GM18951 (cell line): Measurements from ENCODE around the gene NTNG1.

Experiments used
- POLR2A ChIP-seq: IDR thresholded peaks from 4 replicates; pipeline ENCODE4 v1.6.1; 2011; ENCODE audit warnings: mild to moderate bottlenecking; ENCODE audit not compliant: insufficient read length, insufficient read depth; ENCODE audit errors: extremely low read depth
- in situ Hi-C: fragments of 300-500 bp; cut with MboI; formaldehyde crosslinking; loops from one replicate; pipeline ENCODE4 v1.12.0; 2022; ENCODE audit warnings: low sequenced_read_pairs, mixed read lengths, inconsistent platforms; ENCODE audit not compliant: unreplicated experiment

Gene NTNG1

DNA sequence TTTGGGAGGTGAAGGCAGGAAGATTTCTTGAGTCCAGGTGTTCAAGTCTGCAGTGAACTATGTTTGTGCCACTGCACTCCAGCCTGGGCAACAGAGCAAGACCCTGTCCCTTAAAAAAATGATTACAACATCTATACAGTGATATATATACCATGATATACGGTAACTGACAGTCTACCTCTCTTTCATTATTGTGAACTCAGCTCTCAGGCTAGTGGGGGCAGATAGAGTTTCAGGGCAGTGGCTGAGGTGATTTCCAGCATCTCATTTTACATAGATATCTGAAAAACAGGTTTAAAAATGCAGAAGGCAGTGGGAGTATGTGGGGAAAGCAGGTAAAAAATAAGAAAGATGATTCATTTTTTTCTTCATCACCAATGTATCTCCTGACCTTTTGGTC, 8.1 kb upstream of the NTNG1 start:
- in situ Hi-C loops: no loop called here

GRCh38 chr1:107135463-107135862, 5.4 kb upstream of the NTNG1 start:
- in situ Hi-C loops: no loop called here

More for the DNA sequence above, 8.1 kb upstream of the NTNG1 start:
- no peak for TF ChIP-seq POLR2A

GRCh38 chr1:107138166-107138565, 2.7 kb upstream of the NTNG1 start:
- in situ Hi-C loops: no loop called here
- no peak for TF ChIP-seq POLR2A

More at GRCh38 chr1:107135463-107135862, 5.4 kb upstream of the NTNG1 start:
- TF ChIP-seq POLR2A: no peak

- no peak for TF ChIP-seq POLR2A
- in situ Hi-C loops: no loop called here
Observed at GRCh38 chr1:107138767-107139445, 1.9 kb upstream of the NTNG1 start.

DNA sequence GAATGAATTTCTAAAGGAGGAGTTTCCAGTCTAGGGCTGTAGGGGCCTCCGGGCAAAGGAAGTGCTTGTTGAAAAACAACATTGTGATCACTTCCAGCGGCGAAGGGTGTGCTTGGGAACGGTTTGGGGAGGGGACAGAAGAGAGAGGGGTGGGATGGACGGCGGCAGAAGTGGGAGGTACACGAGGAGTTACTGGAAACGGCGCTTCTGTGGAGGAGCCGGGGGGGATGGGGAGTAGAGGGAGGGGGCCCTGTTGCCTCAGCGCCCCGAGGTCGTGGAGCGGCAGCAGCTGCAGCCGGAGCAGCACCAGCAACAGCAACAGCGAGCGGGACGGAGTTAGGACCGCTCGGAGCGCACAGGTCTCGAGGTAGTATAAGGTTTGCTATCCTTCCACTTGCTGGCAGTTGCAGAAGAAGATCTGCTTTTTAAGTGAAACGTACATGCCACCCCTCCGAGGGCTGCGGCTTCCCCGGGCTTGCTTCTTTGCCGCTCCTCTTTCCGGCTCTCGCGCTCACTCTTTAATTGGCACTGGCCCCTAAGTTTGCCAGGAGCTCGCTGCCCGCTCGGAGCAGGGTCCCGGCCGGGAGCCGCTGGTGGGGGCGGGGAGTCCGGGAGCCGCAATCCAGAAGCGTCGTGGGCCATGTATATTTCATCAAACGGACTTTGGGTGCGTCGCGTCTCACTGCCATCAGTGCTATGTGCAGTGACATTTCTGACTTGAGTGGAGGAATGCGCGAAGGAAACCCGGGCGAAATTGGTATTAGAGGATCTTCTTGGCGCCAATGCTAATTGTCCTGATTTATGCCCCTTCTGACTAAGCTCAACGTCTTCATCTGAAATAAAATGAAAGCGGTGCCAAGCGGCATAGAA, 771 bp upstream of the NTNG1 start:
- in situ Hi-C loops: no loop called here
- TF ChIP-seq POLR2A: no peak

DNA sequence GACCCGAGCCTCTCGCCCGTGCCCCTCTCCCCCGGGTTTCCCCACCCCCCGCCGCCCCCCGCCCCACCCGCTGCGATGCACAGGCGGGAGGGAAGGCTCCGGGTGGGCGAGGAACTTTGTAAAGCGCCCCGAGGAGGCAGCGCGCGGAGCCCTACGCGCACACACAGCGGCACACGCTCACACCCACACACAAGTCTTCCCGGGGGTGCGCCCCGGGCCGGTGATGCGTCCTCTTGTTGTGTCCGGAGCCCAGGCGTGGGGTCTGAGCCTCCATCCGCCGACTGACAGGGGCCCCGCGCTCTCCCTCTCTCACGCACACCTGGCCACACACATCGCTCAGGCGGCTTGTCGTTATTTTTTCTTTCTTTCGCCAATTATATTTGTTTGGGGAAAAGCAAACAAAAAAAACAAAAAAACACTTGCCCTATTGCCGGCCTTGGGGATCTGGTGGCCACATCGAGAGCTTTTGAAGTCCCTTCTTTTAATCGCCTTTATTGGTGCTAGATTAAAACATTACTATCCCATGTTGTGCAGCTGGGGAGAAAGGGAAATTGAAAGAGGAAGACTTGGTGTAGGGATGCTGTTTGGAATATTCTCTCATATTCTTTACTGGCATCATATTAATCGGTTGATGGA, 770 bp downstream of the NTNG1 start:
- in situ Hi-C loops: no loop called here
- TF ChIP-seq POLR2A: no peak

GRCh38 chr1:107142140-107142542, 1.3 kb downstream of the NTNG1 start:
- TF ChIP-seq POLR2A: no peak

GRCh38 chr1:107142666-107143065, 1.8 kb downstream of the NTNG1 start:
- in situ Hi-C loops: no loop called here
- no peak for TF ChIP-seq POLR2A

More at GRCh38 chr1:107142140-107142542, 1.3 kb downstream of the NTNG1 start:
- in situ Hi-C loops: no loop called here

DNA sequence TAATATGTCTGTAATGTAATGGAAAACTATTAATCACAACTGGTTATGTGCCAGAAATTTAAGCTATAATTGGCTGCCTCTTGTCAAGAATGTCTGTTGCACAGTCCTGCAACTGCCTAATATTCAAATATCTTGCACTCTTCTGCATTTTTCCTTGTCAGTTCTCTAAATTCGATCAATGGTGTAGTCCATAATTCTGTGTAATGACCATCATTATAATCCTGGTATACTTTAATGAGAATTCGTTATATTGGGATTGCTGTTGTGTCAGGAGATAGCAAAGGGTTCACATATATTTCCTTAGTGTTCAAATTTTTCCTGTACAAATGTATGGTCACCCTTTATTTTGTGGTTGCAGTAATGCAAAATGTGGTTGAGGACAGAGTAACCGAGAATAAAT, 4.8 kb downstream of the NTNG1 start:
- no peak for TF ChIP-seq POLR2A
- in situ Hi-C loops: no loop called here

- no peak for TF ChIP-seq POLR2A
- in situ Hi-C loops: no loop called here
Observed at GRCh38 chr1:107147843-107148242, 7.0 kb downstream of the NTNG1 start.

DNA sequence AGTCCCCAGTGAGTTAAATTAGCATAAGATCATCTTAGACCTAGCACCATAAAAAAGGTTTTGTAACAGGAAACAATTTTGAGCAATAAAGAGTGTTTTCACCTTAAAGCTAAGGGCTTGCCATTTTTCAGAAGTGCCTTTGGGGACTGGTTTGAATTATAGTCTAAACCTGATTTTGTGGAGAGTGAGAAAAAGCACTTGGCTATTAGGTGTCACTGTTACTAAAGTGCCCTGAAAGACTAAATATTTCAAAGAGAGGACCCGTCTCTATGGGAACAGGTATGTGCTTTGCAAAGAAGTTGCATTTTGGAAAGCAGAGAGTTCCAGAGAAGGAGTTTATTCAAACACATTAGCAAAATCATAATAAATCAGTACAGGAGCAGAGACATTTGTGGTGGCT, 9.1 kb downstream of the NTNG1 start:
- in situ Hi-C loops: no loop called here
- no peak for TF ChIP-seq POLR2A

DNA sequence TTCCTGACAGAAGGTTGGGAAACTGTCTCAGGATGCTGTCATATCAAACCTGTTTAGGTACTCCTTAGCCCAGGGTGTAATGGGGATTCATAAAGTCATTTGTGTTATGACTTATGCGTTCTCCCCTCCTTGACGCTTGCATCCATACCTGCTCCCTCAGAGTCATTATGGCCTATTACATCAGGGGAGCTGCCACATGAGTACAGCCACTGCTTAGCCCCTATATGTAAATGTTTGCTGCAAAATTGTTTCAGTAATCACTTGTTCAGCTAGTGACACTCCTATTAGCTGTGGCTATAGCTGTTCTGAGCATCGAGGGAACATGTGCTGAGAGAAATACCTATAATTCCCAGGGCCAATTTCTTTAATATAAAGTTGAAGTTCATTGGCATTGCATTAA, 10.5 kb downstream of the NTNG1 start:
- in situ Hi-C loops: no loop called here

DNA sequence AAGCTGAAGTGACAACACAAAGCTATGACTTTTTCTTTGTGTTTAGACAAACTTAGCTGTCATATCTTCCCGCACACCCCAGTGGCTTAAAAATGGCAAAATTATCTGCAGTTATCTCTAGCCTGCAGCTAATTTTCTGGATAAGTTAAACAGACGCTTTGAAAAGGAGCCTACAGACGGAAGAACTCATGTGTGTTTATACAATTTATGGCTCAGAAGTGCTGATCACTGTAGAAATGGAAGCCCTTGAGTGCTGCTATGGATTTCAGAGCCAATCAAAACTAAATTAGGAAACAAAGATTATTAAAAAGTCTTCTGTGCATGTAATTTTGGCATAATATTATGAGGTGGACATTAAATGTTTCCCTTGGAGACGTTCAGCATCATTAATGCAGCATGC, 11.6 kb downstream of the NTNG1 start:
- in situ Hi-C loops: no loop called here
- TF ChIP-seq POLR2A: no peak

More for the DNA sequence above, 10.5 kb downstream of the NTNG1 start:
- no peak for TF ChIP-seq POLR2A
